NCI-H146 (cell line): Measurements from ENCODE around the gene KDM8.
"Not testable (repeated sequence)": the region's sequence is repeated elsewhere in the genome, so short reads cannot be mapped to it uniquely, and the experiment has no call there.

ENCODE experiments used
- DNase-seq: peaks from one replicate; lab custom pipeline; 2025; lab: John Stamatoyannopoulos, UW

The KDM8 gene

DNA sequence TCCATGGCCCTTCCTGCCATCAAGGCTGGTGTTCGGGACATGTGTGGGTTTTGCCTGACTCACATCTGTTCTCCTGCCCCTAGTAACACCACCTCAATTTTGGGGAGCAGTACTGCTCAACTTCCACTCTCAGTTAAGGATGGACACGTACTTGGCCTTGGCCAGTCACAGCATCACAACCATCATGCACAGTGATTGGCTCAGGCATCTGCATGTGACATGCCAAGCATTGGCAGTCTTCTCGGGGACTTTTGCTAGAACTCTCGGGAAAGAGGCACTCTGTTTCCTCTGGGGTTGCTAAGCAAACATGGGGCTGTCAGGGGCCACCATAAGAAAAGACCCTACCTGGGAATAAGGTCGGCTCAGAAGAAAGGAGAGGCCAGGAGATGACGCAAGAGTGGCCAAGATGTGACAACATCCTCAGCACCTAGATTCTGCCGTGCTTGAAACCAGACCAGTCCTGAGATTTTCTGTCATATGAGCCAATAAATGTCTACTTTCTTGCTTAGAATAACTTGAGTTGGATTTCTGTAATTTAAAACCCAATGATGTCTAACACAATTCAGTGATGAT is 11.9 kb upstream of the KDM8 start:
- DNase-seq = no peak

DNA sequence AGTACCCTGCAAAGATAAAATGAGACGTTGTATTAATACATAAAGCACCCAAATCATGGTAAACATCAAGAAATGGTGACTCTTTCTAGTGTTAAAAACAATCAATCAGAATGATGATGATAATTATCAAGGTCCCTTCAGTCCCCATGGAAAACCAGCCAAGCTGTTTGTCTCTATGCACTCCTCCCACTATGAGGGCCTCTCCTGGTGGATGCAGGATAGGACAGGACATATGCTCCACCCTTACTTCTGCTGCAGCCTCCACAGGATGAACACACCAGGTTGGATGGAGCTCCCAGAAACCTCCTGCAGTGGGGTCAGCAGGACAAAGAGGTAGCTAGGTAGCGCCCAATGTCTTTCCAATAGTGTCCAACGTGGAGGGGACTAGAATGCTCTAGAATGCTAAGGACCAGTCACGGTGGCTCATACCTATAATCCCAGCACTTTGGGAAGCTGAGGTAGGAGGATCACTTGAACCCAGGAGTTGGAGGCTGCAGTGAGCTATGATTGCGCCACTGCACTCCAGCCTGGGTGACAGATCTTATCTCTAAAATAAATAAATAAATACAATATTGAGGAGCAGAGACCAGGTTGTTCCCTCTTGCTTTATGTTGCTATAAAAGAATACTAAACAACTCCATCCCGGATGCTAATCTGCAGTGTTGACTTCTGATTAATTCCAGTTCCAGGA is 9.9 kb upstream of the KDM8 start:
- DNase-seq = no peak

GRCh38 chr16:27195076-27195741 is 8.1 kb upstream of the KDM8 start:
- DNase-seq = no peak

DNA sequence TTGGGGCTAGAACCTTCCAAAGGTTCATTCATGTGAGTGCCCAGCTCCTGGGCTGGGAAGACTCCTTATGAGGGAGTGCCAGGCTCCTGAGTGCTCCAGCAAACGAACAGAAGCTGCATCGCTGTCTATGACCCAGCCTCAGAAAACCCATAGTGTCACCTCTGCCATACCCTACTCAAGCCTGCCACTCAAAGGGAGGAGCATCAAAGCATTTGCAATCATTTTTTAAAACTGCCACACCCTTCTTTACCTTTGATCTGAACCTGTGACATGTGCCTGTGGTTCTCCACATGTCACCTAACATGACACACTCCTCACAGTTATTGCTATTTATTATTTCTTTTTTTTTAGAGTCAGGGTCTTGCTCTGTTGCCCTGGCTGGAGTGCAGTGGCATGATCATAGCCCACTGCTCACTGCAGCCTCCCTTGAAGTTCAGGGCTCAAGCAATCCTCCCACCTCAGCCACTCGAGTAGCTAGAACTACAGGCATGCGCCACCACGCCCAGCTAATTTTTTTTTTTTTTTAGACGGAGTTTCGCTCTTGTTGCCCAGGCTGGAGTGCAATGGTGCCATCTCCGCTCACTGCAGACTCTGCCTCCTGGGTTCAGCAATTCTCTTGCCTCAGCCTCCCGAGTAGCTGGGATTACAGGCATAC is 7.3 kb upstream of the KDM8 start:
- DNase-seq = no peak

DNA sequence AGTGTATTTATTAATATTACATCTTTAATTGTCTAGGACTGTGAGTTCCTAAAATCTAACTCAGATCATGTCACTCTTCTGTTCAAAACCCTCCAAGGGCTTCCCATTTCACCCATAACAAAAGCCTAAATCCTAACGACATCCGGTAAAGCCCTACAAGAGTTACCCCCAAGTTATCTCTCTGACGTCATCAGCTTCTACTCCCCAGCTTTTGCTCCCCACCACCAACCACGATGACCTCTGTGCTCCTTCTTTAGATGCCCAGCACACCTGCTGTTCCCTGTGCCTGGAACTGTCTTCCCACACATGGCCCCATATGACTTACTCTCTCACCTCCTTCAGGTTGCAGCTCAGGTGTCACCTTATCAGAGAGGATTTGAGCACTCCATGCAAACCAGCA is 6.3 kb upstream of the KDM8 start:
- no peak for DNase-seq

DNA sequence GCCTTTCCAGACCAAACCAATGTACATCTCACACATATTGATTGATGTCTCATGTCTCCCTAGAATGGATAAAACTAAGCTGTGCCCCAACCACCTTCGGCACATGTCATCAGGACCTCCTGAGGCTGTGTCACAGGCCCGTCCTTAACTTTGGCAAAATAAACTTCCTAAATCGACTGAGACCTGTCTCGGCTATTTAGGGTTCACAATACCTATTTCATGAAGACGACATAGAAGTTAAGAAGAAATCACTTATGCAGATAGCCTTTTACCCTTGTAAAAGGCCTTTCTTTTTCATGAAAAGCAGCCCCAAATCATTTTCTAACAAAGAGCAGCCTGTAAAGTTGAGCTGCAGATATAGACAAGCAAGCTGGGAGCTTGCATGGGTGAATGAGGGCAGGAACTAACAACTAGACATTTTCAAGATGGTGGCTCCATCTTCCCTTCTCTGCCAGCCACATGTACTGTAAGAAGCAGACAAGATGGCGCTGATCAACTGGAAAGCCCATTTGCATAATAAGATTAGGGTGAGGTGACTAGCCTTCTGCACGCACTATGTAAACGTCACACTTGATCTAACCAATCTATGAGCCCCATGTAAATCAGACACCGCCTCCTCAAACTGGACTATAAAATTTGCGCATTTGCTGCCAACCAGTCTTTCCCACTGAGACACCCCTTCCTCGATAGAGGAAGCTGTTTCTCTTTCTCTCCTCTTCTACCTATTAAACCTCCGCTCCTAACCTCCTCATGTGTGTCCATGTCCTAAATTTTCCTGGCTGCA is 4.7 kb upstream of the KDM8 start:
- DNase-seq = peak; percentile 94

GRCh38 chr16:27199235-27199586 is 4.1 kb upstream of the KDM8 start:
- DNase-seq = no peak

DNA sequence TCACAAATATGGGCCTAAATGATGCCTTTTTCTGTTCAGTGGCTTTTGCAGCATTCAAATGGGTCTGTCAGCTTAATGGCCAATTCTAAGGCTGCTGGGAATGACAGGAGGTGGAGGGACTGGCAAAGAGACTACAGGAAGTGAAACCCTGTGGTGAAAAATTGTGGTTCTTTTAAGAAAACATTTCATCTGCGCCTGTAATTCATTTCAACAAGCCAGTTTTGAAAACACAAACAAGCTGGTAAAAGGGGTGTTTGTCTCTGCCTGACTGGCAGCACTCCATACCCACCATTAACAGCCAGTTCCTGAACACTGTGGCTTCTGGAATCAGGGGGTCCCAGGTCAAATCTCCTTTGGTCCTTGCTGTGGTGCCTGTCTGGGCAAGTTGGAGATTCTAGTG is 3.6 kb upstream of the KDM8 start:
- peak; percentile 28 for DNase-seq

- not testable (repeated sequence) for DNase-seq
Observed at GRCh38 chr16:27200914-27201313, 2.4 kb upstream of the KDM8 start.

- peak; percentile 95 for DNase-seq
Observed at GRCh38 chr16:27202923-27203506, 311 bp upstream of the KDM8 start.

DNA sequence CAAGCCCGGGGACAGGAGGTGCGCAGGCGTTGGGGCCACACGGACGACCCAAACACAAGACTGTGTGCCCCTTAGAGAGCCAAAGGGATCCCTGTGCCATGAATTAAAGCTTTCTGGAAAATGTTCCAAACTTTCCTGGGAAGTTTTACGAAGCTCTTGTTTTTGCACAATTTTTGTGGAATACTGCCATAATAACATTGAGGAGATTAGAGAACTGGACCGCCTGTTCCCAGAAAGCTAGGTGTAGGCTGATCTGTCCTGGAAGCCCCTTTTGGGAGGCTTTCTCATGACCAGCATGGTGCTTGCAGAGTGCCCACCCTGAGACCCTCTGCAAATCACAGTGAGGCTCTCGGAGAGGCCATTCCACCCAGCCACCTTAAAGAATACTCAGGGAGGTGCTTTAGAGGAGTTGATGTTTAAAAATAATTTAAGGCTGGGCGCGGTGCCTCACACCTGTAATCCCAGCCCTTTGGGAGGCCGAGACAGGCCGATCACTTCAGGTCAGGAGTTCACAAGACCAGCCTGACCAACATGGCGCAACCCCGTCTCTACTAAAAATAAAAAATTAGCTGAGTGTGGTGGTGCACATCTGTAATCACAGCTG is 1.1 kb downstream of the KDM8 start:
- DNase-seq = no peak

DNA sequence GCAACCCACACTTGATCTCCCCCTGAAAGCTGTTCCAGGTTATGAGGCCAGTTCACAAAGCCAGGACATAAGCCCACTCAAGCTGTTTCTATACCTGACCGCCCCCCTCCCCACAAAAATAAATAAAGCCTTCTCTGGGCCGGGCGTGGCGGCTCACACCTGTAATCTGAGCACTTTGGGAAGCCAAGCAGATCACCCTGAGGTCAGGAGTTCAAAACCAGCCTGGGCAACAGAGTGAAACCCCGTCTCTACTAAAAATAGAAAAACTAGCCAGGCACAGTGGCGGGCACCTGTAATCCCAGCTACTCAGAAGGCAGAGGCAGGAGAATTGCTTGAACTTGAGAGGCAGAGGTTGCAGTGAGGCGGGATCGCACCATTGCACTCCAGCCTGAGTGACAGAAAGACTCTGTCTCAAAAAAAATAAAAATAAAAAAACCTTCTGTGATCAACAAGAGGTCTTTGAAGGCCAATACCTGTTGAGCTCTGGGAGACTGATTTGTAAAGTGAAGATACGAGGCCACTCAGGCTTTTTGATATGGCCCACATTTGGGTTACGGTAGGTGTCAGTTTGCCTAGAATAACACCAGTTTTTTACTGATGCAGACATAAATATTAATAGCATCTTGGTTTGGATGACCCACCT is 2.2 kb downstream of the KDM8 start:
- DNase-seq = no peak

GRCh38 chr16:27207121-27207520 is 3.8 kb downstream of the KDM8 start:
- DNase-seq = not testable (repeated sequence)

- DNase-seq = no peak
Observed at GRCh38 chr16:27208081-27208680, 4.9 kb downstream of the KDM8 start.

GRCh38 chr16:27208796-27209195 is 5.5 kb downstream of the KDM8 start:
- DNase-seq = no peak

- DNase-seq = no peak
Observed at GRCh38 chr16:27209591-27209990, 6.3 kb downstream of the KDM8 start.

GRCh38 chr16:27210174-27210573 is 6.8 kb downstream of the KDM8 start:
- DNase-seq = no peak

DNA sequence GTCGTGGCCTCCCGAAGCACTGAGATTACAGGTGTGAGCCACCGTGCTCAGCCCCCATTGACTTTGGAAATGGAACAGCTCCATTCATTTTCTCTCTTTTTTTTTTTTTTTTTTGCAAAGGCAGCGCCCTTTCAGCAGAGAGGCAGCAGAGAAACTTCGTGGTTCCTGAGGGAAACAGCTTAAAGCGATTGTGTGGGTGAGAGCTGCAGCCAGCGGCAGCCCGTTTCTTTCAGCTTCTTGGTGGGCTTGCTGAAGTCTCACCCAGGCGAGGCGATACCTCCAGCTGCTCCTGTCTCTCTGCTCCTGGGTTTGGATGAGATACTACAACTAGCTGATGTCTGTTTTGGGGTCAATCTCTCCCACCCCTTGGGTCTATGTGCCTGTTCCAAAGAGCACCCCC is 7.7 kb downstream of the KDM8 start:
- DNase-seq = no peak

GRCh38 chr16:27214084-27214961 is 11.0 kb downstream of the KDM8 start:
- no peak for DNase-seq

DNA sequence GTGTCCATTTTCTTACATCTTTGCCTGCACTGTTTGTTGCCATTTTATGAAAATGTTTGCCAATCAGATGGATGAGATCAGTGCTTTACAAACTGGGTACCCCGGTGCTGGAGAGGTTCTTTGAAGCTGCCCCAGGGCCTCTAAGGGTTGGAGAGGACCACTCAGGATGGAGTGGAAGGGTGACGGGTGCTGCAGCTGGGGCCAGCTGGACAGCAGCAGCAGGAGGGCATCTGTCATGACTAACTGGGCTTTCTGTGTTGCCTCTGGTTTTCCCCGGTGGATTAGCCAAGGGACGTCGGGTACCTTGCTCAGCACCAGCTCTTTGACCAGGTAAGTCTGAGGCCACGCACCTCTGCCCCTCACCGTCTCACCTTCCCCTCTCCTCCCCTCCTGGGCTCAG is 12.3 kb downstream of the KDM8 start:
- DNase-seq = no peak
